NCI-H345 (cell line): ENCODE data around the gene TUBA3C.
"Not testable (repeated sequence)": the region's sequence is repeated elsewhere in the genome, so short reads cannot be mapped to it uniquely, and the experiment has no call there.

Source experiments
- DNase-seq: peaks from one replicate; lab custom pipeline; 2025; lab: John Stamatoyannopoulos, UW

The TUBA3C gene

GRCh38 chr13:19181621-19182485 is at the start of gene TUBA3C:
Gene TUBA3C, minus strand, starts transcription at chr13:19181824. Its CDS starts 77 bp downstream, at chr13:19181747.
- no peak for DNase-seq

DNA sequence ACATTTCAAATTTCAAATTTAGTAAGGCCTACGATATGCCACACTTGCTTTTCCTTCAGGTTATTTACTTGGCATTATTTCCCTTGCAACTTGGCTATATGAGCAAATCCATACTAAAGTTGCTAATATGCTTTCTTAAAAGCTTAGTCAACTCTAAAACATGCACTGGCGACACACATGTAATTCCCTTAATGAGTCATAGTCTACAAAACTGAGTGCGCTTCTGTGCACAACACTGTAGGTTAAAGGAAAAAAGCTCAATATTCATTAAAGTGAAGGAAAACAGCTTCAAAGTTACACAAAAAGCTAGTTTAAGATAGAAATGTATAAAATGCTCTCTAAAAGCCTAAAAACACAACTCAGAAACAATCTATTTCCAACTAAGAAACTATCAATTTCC is 25.8 kb upstream of the TUBA3C start:
- not testable (repeated sequence) for DNase-seq

- not testable (repeated sequence) for DNase-seq
These were observed 11.0 kb upstream of the TUBA3C start for GRCh38 chr13:19192622-19193021.

- DNase-seq: not testable (repeated sequence)
These were observed 8.3 kb upstream of the TUBA3C start for GRCh38 chr13:19189911-19190310.

GRCh38 chr13:19189368-19189767 is 7.7 kb upstream of the TUBA3C start:
- not testable (repeated sequence) for DNase-seq

- no peak for DNase-seq
These were observed 4.4 kb upstream of the TUBA3C start for GRCh38 chr13:19185865-19186645.

DNA sequence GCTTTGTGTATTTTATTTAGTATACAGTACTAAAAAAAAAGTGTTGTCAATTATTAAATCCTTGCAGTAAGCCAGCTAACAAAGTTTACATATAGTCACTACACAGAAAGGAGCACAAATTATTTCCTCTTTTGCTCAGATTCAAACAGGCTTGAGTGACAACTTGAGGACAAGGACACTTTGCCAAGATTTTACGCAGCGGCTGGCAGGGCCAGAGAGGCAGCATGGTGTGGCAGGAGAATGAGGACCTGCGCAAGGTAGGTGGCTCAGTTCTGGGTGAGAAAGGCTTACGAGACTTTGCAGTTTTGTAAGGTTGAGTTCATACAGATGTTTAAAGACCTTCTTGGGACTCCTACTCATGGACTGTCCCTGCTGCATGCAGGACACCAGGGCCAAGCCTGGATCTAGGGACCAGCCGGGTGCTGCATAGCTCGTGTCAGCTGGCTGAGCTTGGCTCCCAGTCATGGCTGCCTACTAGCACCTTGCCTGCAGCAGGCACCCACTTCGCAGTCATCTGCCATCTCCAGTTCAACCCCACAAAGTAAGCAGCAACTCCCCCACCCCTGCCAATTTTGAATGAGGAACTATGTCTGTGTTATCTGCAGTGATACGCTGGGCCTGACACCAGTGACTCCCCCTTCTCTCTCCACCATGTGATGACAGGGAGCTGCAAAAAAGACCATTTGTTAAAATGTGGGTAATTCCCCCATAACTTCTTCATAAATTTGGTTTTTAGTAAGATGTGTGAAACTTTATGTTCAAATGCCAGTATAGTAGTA is 3.7 kb upstream of the TUBA3C start:
- DNase-seq: no peak

DNA sequence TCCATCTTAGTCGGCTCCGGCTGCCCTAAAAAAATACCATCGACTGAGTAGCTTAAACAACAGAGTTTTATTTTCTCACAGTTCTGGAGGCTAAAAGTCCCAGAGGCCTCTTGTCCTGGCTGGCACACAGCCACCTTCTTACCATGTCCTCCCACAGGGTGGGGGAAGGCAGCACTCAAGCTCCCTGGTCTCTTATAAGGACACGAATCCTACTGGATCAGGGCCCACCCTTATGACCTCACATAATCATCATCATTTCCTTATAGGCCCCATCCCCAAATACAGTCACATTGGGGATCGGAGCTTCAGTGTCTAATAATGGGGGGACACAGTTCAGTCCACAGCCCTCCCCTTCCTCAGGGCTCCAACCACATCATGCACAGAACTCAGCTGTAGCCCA is 2.6 kb upstream of the TUBA3C start:
- DNase-seq: no peak

DNA sequence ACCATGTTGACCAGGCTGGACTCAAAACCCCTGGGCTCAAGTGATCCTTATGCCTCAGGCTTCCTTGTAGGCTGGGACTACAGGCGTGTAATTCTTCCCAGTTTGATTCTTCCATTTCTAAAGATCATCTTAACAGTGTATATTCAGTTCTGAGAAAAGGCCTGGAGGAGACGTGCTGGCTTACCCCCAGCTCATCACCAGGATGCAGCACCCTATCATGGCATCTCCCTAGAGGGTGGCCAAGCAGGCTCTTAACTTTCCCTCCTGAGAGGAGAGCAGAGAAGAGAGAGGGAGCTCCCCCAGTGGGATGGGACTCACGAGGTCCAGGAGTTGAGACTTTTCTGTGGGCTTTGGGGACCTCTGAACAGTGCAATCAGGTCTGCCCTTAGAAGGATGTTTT is 2.1 kb upstream of the TUBA3C start:
- no peak for DNase-seq

- no peak for DNase-seq
These were observed 912 bp upstream of the TUBA3C start for GRCh38 chr13:19182536-19182935.

- no peak for DNase-seq
These were observed 503 bp downstream of the TUBA3C start for GRCh38 chr13:19181021-19181620.

GRCh38 chr13:19179916-19180315 is 1.7 kb downstream of the TUBA3C start:
- no peak for DNase-seq

GRCh38 chr13:19178901-19179593 is 2.6 kb downstream of the TUBA3C start:
- no peak for DNase-seq

GRCh38 chr13:19176981-19177776 is 4.4 kb downstream of the TUBA3C start:
- not testable (repeated sequence) for DNase-seq

DNA sequence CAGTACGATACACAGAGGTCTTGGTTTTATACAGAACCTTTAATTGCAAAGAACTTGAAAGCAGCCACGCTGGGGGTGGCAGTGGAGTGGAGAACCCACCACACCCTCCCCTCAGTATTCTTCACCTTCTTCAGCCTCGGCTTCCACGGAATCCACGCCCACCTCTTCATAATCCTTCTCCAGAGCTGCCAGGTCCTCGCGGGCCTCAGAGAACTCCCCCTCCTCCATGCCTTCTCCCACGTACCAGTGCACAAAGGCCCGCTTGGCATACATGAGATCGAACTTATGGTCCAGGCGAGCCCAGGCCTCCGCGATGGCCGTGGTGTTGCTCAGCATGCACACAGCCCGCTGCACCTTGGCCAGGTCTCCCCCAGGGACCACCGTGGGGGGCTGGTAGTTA is 7.9 kb downstream of the TUBA3C start:
- no peak for DNase-seq

DNA sequence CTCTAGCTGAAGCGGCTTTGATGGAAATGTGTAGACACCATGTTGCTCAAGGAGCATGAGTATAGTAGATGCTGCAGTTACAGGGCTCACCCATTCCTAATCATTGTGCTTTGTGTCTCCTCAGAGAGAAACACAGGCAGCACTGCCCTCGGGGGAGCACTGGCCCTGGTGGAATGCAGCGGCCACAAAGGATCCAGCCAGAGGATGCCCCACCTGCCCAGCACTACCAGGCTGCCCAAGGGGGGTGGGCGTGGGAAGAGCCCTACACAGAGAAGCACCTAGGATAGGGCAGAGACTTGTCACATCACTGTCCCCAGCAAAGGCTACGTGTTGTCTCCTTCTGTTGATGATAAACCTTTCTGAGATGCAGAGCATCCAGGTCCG is 9.0 kb downstream of the TUBA3C start:
- DNase-seq: no peak

- DNase-seq: no peak
These were observed 9.5 kb downstream of the TUBA3C start for GRCh38 chr13:19172007-19172646.

DNA sequence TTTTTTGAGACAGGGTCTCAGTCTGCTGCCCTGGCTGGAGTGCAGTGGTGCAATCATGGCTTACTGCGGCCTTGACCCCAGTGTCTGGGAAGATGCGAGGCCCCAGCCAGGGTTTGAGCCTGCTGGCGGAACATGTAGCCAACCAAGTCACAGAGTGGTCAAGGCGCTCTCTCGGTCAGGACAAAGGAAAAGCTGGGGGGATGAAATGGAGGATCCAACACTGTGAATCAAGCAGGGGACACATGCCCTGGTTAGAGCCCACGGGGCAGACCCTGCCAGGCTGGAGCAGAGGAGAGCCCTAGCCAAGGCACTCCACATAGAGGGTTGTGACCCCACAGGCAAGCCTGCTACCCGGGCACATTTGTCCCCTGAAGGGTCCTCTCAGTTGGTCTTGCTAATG is 10.1 kb downstream of the TUBA3C start:
- no peak for DNase-seq

GRCh38 chr13:19169991-19170390 is 11.6 kb downstream of the TUBA3C start:
- no peak for DNase-seq

DNA sequence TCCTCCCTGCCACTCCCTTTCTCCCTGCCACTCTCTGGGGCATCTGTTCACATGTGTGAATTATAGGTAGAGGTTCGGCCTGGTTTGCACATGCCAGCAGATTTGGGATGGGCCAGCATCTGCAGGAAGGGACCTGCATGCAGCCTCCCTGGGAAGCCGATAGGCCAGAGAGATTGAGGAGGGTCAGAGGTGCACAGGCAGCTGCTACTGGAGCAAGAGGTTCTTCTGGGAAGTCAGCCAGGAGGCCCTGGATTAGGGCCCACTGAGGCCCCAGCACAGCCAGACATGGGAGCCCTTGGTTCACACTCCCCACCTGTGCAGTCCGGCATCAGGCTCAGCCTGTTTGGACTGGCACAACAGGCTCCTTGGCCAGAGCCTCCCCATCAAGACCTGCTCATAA is 12.1 kb downstream of the TUBA3C start:
- DNase-seq: no peak
